Measurements from ENCODE around the gene ALKBH1. TPM values are rescaled to one million over a fixed set of nuclear protein-coding genes. Genes with fewer than 3 reads are reported as not detected.

ALKBH1 gene
- total and polyA plus RNA-seq, 2 of the 13 experiments (the other 11 are each of a cell fraction or from before 2014, with no cell fraction given), result 12.5 to 14.3 TPM

- no peak for TF ChIP-seq NR1H2 (CRISPR knock-in tag; IDR thresholded peaks at IDR 0.05; ENCODE audit: borderline replicate concordance, low read depth)
- no peak for TF ChIP-seq ZNF609 (CRISPR knock-in tag; IDR thresholded peaks at IDR 0.05; ENCODE audit: borderline replicate concordance)
- peak; percentile 58; the same call in 1 of the 2 replicates for TF ChIP-seq ZBTB34 (CRISPR knock-in tag; IDR thresholded peaks at IDR 0.05)
- peak; percentile 97 for TF ChIP-seq TAF1 (CRISPR knock-in tag; IDR thresholded peaks at IDR 0.05)
- no peak; the same call in 1 of the 2 replicates for TF ChIP-seq PAXIP1 (CRISPR knock-in tag; conservative IDR thresholded peaks at IDR 0.05)
- no peak for TF ChIP-seq SMC3 (IDR thresholded peaks at IDR 0.05; ENCODE audit: low read length)
- TF ChIP-seq ZNF180 (CRISPR knock-in tag; IDR thresholded peaks at IDR 0.05; ENCODE audit: borderline replicate concordance, low read depth), result no peak
- TF ChIP-seq ARID3A (IDR thresholded peaks at IDR 0.05; ENCODE audit: low read depth, low read length), result no peak
- no peak for TF ChIP-seq ZBTB46 (CRISPR knock-in tag; IDR thresholded peaks at IDR 0.05; ENCODE audit: borderline replicate concordance)
- TF ChIP-seq ZFP37 (CRISPR knock-in tag; IDR thresholded peaks at IDR 0.05; ENCODE audit: borderline replicate concordance), result no peak
- TF ChIP-seq KLF15 (CRISPR knock-in tag; IDR thresholded peaks at IDR 0.05; ENCODE audit: borderline replicate concordance), result no peak
- TF ChIP-seq ZNF772 (CRISPR knock-in tag; IDR thresholded peaks at IDR 0.05), result peak; percentile 21
- no peak for TF ChIP-seq ZNF570 (CRISPR knock-in tag; IDR thresholded peaks at IDR 0.05; ENCODE audit: borderline replicate concordance)
- peak; percentile 58; the same call in 1 of the 2 replicates for TF ChIP-seq NRL (CRISPR knock-in tag; IDR thresholded peaks at IDR 0.05; ENCODE audit: borderline replicate concordance)
These were observed at the start of gene ALKBH1, which contains the start of gene SLIRP (continued) for GRCh38 chr14:77707724-77708408.
